Mammary epithelial cell (primary cell): Measurements from ENCODE around the gene CACNA1A.

Source experiments
- EZH2 ChIP-seq: IDR thresholded peaks from 2 replicates; pipeline ENCODE4 v1.6.1; 2012; ENCODE audit warnings: low read length, inconsistent platforms, borderline replicate concordance
- TF ChIP-seq, protein P1 (sequence below), 2 donors: IDR thresholded peaks in 1 of 2; conservative IDR thresholded peaks in 1 of 2; 2 replicates each; pipeline ENCODE4 v1.5.1; 2011 to 2012; ENCODE audit warnings: inconsistent platforms in 2 of 2, low read length in 2 of 2, mild to moderate bottlenecking in 2 of 2, control low read depth in 1 of 2, low read depth in 1 of 2; ENCODE audit not compliant: insufficient read depth in 1 of 2; ENCODE audit errors: extremely low read depth in 1 of 2

DNA sequence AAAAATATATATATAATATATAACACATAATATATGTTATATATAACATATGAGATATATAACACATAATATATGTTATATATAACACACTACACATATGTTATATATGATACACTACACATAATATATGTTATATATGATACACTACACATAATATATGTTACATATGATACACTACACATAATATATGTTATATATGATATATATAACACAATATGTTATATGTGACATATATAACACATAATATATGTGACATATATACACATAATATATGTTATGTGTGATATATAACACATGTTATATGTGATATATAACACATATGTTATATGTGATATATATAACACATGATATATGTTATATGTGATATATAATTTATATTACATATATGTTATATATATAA lies 129.7 kb downstream of the CACNA1A start:
- TF ChIP-seq, protein P1, sequence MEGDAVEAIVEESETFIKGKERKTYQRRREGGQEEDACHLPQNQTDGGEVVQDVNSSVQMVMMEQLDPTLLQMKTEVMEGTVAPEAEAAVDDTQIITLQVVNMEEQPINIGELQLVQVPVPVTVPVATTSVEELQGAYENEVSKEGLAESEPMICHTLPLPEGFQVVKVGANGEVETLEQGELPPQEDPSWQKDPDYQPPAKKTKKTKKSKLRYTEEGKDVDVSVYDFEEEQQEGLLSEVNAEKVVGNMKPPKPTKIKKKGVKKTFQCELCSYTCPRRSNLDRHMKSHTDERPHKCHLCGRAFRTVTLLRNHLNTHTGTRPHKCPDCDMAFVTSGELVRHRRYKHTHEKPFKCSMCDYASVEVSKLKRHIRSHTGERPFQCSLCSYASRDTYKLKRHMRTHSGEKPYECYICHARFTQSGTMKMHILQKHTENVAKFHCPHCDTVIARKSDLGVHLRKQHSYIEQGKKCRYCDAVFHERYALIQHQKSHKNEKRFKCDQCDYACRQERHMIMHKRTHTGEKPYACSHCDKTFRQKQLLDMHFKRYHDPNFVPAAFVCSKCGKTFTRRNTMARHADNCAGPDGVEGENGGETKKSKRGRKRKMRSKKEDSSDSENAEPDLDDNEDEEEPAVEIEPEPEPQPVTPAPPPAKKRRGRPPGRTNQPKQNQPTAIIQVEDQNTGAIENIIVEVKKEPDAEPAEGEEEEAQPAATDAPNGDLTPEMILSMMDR (conservative IDR thresholded peaks at IDR 0.05 in 1 of 2, IDR thresholded peaks at IDR 0.05 in 1 of 2; ENCODE audit: extremely low read depth in 1 of 2, insufficient read depth in 1 of 2, low read depth in 1 of 2, low read length in 2 of 2): no peak
- TF ChIP-seq EZH2: no peak
